GM19240 (cell line): ENCODE measurements around the gene SETMAR.

Experiments used
- DNase-seq: peaks from one replicate; pipeline ENCODE4 v3.0.0; 2011; ENCODE audit warnings: low spot score; ENCODE audit not compliant: insufficient read length

Gene SETMAR

GRCh38 chr3:4351164-4351855 lies 48.1 kb downstream of the SETMAR start:
- DNase-seq: no peak

- DNase-seq: no peak
Observed at GRCh38 chr3:4351872-4352271, 48.7 kb downstream of the SETMAR start.

- no peak for DNase-seq
Observed at GRCh38 chr3:4355401-4356219, 52.4 kb downstream of the SETMAR start.

GRCh38 chr3:4356220-4356540 lies 53.0 kb downstream of the SETMAR start:
- no peak for DNase-seq

GRCh38 chr3:4356546-4357410 lies 53.6 kb downstream of the SETMAR start:
- no peak for DNase-seq

- no peak for DNase-seq
Observed at GRCh38 chr3:4358273-4358672, 55.1 kb downstream of the SETMAR start.

- DNase-seq: no peak
Observed at GRCh38 chr3:4359805-4360502, 56.8 kb downstream of the SETMAR start.

GRCh38 chr3:4360817-4361216 lies 57.6 kb downstream of the SETMAR start:
- no peak for DNase-seq

- no peak for DNase-seq
Observed at GRCh38 chr3:4362523-4362922, 59.4 kb downstream of the SETMAR start.
